ENCODE data around the gene PEX26. TPM values are rescaled to one million over a fixed set of nuclear protein-coding genes. Genes with fewer than 3 reads are reported as not detected.
"Not testable (repeated sequence)": the region's sequence is repeated elsewhere in the genome, so short reads cannot be mapped to it uniquely, and the experiment has no call there.

The PEX26 gene
- total and polyA plus RNA-seq, 12 donors: 8.4 to 57.8 (median 34.0) TPM

- H3K27ac ChIP-seq: peak overlapping the region; percentile 1 to 76 (median 19)
- TF ChIP-seq POLR2A (IDR thresholded peaks at IDR 0.05): no peak
- no peak for TF ChIP-seq CTCF (IDR thresholded peaks at IDR 0.05)
- 25 to 37% (median 33%) methylated on average over 9 of the region's 9 CpGs for WGBS, 4 donors
- peak; percentile 85 to 97 (median 95) for DNase-seq
- peaks cover 0 to 11% of the 10 kb centered on the region in 2 donors for H3K4me1 ChIP-seq (replicated peaks in 1 of 2)
- intact Hi-C loops (cut with DNase I): no loop called here
- no peak overlapping the region for H3K4me3 ChIP-seq
- no peaks in the 10 kb centered on the region for H3K9me3 ChIP-seq (replicated peaks in 1 of 3)
- H3K27me3 ChIP-seq: no peaks in the 10 kb centered on the region
- no peaks in the 10 kb centered on the region for H3K36me3 ChIP-seq (replicated peaks in 1 of 2)
These were observed 42.0 kb upstream of the PEX26 start for GRCh38 chr22:18035751-18036150.

DNA sequence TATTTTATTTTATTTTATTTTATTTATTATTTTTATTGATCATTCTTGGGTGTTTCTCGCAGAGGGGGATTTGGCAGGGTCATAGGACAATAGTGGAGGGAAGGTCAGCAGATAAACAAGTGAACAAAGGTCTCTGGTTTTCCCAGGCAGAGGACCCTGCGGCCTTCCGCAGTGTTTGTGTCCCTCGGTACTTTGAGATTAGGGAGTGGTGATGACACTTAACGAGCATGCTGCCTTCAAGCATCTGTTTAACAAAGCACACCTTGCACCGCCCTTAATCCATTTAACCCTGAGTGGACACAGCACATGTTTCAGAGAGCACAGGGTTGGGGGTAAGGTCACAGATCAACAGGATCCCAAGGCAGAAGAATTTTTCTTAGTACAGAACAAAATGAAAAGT lies 36.9 kb upstream of the PEX26 start:
- intact Hi-C loops (cut with DNase I): not testable (repeated sequence)

DNA sequence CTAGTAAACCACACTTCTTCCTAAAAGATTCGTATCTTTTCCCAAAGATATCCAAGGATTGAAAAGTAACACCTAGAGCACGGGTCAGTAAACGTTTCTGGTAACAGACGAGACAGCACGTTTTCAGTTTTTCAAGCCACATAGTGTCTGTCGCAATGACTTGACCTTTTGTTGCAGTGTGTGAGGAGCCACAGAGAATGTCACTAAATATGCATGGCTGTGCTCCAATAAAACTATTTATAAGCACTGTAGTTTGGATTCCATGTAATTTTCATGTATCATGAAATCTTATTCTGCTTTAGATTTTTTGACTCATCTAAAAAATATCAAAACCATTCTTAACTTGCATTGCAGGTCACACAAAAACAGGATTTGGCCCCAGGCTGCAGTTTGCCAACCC lies 35.1 kb upstream of the PEX26 start:
- Histone ChIP-seq H3K27me3 (no peaks in the 10 kb centered on the region), H3K27ac (peak overlapping the region in 4 of 5 donors; percentile 26 to 80 (median 64)), H3K4me3 (no peak overlapping the region), H3K4me1 (replicated peaks in 1 of 2) (peaks cover 9 to 25% of the 10 kb centered on the region in 2 donors), H3K9me3 (replicated peaks in 1 of 3) (no peaks in the 10 kb centered on the region), H3K36me3 (replicated peaks in 1 of 2) (no peaks in the 10 kb centered on the region)
- TF ChIP-seq CTCF (IDR thresholded peaks at IDR 0.05) (no peak), POLR2A (IDR thresholded peaks at IDR 0.05) (no peak)
- 25 to 36% (median 30%) methylated on average over 6 of the region's 6 CpGs for WGBS, 4 donors
- intact Hi-C loops (cut with DNase I): no loop called here
- DNase-seq: peak in 5 of 7 donors; percentile 42 to 76 (median 70)

More for the DNA sequence above, 36.9 kb upstream of the PEX26 start:
- H3K36me3 ChIP-seq (replicated peaks in 1 of 2); H3K9me3 ChIP-seq (replicated peaks in 1 of 3); H3K4me3 ChIP-seq; DNase-seq; H3K27ac ChIP-seq; H3K27me3 ChIP-seq: not testable (repeated sequence)
- H3K4me1 ChIP-seq (replicated peaks in 1 of 2): peaks cover 9 to 32% of the 10 kb centered on the region in 2 donors
- 94 to 96% (median 94%) methylated on average over 4 to 6 of the region's 6 CpGs for WGBS, 4 donors

- Histone ChIP-seq H3K36me3 (replicated peaks in 1 of 2) (no peaks in the 10 kb centered on the region), H3K9me3 (replicated peaks in 1 of 3) (no peaks in the 10 kb centered on the region), H3K4me3 (no peak overlapping the region), H3K27ac (peak overlapping the region in 4 of 5 donors; percentile 52 to 92 (median 66)), H3K4me1 (replicated peaks in 1 of 2) (peaks cover 9 to 25% of the 10 kb centered on the region in 2 donors), H3K27me3 (no peaks in the 10 kb centered on the region)
- DNase-seq: peak; percentile 70 to 93 (median 89)
- TF ChIP-seq POLR2A (IDR thresholded peaks at IDR 0.05): peak in 1 of 2 donors; percentile 41
- TF ChIP-seq CTCF (IDR thresholded peaks at IDR 0.05): no peak
- intact Hi-C loops (cut with DNase I): no loop called here
- WGBS, 4 donors: 27 to 44% (median 34%) methylated on average over 11 of the region's 11 CpGs
These were observed 33.1 kb upstream of the PEX26 start for GRCh38 chr22:18044548-18045271.

DNA sequence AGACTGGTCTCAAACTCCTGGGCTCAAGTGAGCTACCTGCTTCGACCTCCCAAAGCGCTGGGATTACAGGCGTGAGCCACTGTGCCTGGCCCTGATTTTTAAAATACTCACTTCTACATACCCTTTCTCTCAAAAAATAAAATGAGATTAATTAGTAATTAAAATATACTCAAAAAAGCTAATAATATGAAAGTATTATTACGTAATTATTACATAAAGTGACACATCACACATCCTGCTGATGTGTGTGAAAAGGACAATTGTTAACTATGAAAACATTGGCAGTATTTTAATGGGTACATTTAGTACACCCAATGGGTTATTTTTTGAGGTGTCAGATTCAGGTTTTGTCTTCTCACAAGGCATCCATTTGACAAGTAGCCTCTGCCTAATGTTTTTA lies 32.0 kb upstream of the PEX26 start:
- Histone ChIP-seq H3K27ac (no peak overlapping the region), H3K9me3 (replicated peaks in 1 of 3) (no peaks in the 10 kb centered on the region), H3K36me3 (replicated peaks in 1 of 2) (no peaks in the 10 kb centered on the region), H3K4me3 (no peak overlapping the region), H3K27me3 (no peaks in the 10 kb centered on the region), H3K4me1 (replicated peaks in 1 of 2) (peaks cover 9 to 25% of the 10 kb centered on the region in 2 donors)
- WGBS, 4 donors: 95 to 99% (median 96%) methylated on average over 4 of the region's 4 CpGs
- intact Hi-C loops (cut with DNase I): no loop called here
- TF ChIP-seq CTCF (IDR thresholded peaks at IDR 0.05): no peak
- TF ChIP-seq POLR2A (IDR thresholded peaks at IDR 0.05): no peak
- DNase-seq: no peak
